Measurements from ENCODE around the gene ZNF208. TPM values are rescaled to one million over a fixed set of nuclear protein-coding genes. Genes with fewer than 3 reads are reported as not detected.
"Not testable (repeated sequence)": the region's sequence is repeated elsewhere in the genome, so short reads cannot be mapped to it uniquely, and the experiment has no call there.

The ZNF208 gene
- total RNA-seq (2014; rRNA removed; shearing (Covaris generic); ENCODE audit: low replicate concordance): not detected in 2 replicates

GRCh38 chr19:22010437-22011143 is at the start of gene ZNF208:
Gene ZNF208 (minus strand): TSS chr19:22010943. CDS start chr19:22010794, 149 bp downstream.
- DNase-seq, H3K27me3 ChIP-seq, H3K36me3 ChIP-seq, H3K9me3 ChIP-seq, H3K4me3 ChIP-seq: not testable (repeated sequence)

GRCh38 chr19:22052644-22053013 is 41.9 kb upstream of the ZNF208 start:
- no peaks in the 10 kb centered on the region for H3K27me3 ChIP-seq
- H3K36me3 ChIP-seq: no peaks in the 10 kb centered on the region
- no peaks in the 10 kb centered on the region for H3K9me3 ChIP-seq
- DNase-seq: no peak
- H3K4me3 ChIP-seq: no peak overlapping the region

GRCh38 chr19:22041151-22041550 is 30.4 kb upstream of the ZNF208 start:
- not testable (repeated sequence) for DNase-seq, H3K9me3 ChIP-seq, H3K27me3 ChIP-seq, H3K4me3 ChIP-seq, H3K36me3 ChIP-seq

GRCh38 chr19:22030680-22031079 is 19.9 kb upstream of the ZNF208 start:
- no peak for DNase-seq
- Histone ChIP-seq H3K27me3 (no peaks in the 10 kb centered on the region), H3K4me3 (no peak overlapping the region), H3K36me3 (no peaks in the 10 kb centered on the region), H3K9me3 (no peaks in the 10 kb centered on the region)

GRCh38 chr19:22026687-22027086 is 15.9 kb upstream of the ZNF208 start:
- Histone ChIP-seq H3K27me3 (no peaks in the 10 kb centered on the region), H3K36me3 (no peaks in the 10 kb centered on the region), H3K9me3 (no peaks in the 10 kb centered on the region), H3K4me3 (no peak overlapping the region)
- DNase-seq: no peak

GRCh38 chr19:22025539-22025938 is 14.8 kb upstream of the ZNF208 start:
- H3K27me3 ChIP-seq, H3K4me3 ChIP-seq, DNase-seq, H3K36me3 ChIP-seq, H3K9me3 ChIP-seq: not testable (repeated sequence)

GRCh38 chr19:21970466-21970865 is 40.3 kb downstream of the ZNF208 start:
- Histone ChIP-seq H3K36me3 (no peaks in the 10 kb centered on the region), H3K9me3 (no peaks in the 10 kb centered on the region), H3K27me3 (no peaks in the 10 kb centered on the region), H3K4me3 (no peak overlapping the region)
- no peak for DNase-seq

GRCh38 chr19:21947775-21948174 is 63.0 kb downstream of the ZNF208 start:
- H3K4me3 ChIP-seq: no peak overlapping the region
- no peaks in the 10 kb centered on the region for H3K27me3 ChIP-seq
- no peaks in the 10 kb centered on the region for H3K36me3 ChIP-seq
- H3K9me3 ChIP-seq: no peaks in the 10 kb centered on the region
- DNase-seq: no peak

- Histone ChIP-seq H3K9me3 (no peaks in the 10 kb centered on the region), H3K4me3 (no peak overlapping the region), H3K27me3 (no peaks in the 10 kb centered on the region), H3K36me3 (no peaks in the 10 kb centered on the region)
- no peak for DNase-seq
These were observed 70.1 kb downstream of the ZNF208 start for GRCh38 chr19:21940684-21941083.

- Histone ChIP-seq H3K36me3 (no peaks in the 10 kb centered on the region), H3K9me3 (no peaks in the 10 kb centered on the region), H3K27me3 (no peaks in the 10 kb centered on the region), H3K4me3 (no peak overlapping the region)
- DNase-seq: no peak
These were observed 76.2 kb downstream of the ZNF208 start for GRCh38 chr19:21934593-21934992.

- Histone ChIP-seq H3K9me3 (no peaks in the 10 kb centered on the region), H3K27me3 (no peaks in the 10 kb centered on the region), H3K4me3 (no peak overlapping the region), H3K36me3 (no peaks in the 10 kb centered on the region)
- DNase-seq: no peak
These were observed 76.6 kb downstream of the ZNF208 start for GRCh38 chr19:21934131-21934530.

GRCh38 chr19:21922276-21922675 is 88.5 kb downstream of the ZNF208 start:
- no peaks in the 10 kb centered on the region for H3K9me3 ChIP-seq
- DNase-seq: no peak
- H3K27me3 ChIP-seq: no peaks in the 10 kb centered on the region
- H3K4me3 ChIP-seq: no peak overlapping the region
- H3K36me3 ChIP-seq: no peaks in the 10 kb centered on the region

- Histone ChIP-seq H3K4me3 (no peak overlapping the region), H3K9me3 (no peaks in the 10 kb centered on the region), H3K27me3 (no peaks in the 10 kb centered on the region), H3K36me3 (no peaks in the 10 kb centered on the region)
- no peak for DNase-seq
These were observed 89.0 kb downstream of the ZNF208 start for GRCh38 chr19:21921691-21922180.

GRCh38 chr19:21915411-21915810 is 95.3 kb downstream of the ZNF208 start:
- Histone ChIP-seq H3K4me3 (no peak overlapping the region), H3K36me3 (no peaks in the 10 kb centered on the region), H3K9me3 (no peaks in the 10 kb centered on the region), H3K27me3 (no peaks in the 10 kb centered on the region)
- no peak for DNase-seq

- DNase-seq: no peak
- no peaks in the 10 kb centered on the region for H3K27me3 ChIP-seq
- no peaks in the 10 kb centered on the region for H3K36me3 ChIP-seq
- no peak overlapping the region for H3K4me3 ChIP-seq
- no peaks in the 10 kb centered on the region for H3K9me3 ChIP-seq
These were observed 98.1 kb downstream of the ZNF208 start for GRCh38 chr19:21912654-21913053.

- H3K27me3 ChIP-seq: no peaks in the 10 kb centered on the region
- no peaks in the 10 kb centered on the region for H3K9me3 ChIP-seq
- H3K36me3 ChIP-seq: no peaks in the 10 kb centered on the region
- no peak overlapping the region for H3K4me3 ChIP-seq
- no peak for DNase-seq
These were observed 100.4 kb downstream of the ZNF208 start for GRCh38 chr19:21910318-21910717.

- H3K27me3 ChIP-seq: no peaks in the 10 kb centered on the region
- no peaks in the 10 kb centered on the region for H3K9me3 ChIP-seq
- H3K4me3 ChIP-seq: no peak overlapping the region
- H3K36me3 ChIP-seq: no peaks in the 10 kb centered on the region
- DNase-seq: no peak
These were observed 102.7 kb downstream of the ZNF208 start for GRCh38 chr19:21908066-21908465.

GRCh38 chr19:21907516-21907915 is 103.2 kb downstream of the ZNF208 start:
- Histone ChIP-seq H3K4me3 (no peak overlapping the region), H3K9me3 (no peaks in the 10 kb centered on the region), H3K27me3 (no peaks in the 10 kb centered on the region), H3K36me3 (no peaks in the 10 kb centered on the region)
- no peak for DNase-seq
